MM.1S (cell line): ENCODE data around the gene GJB5.

Source experiments
- DNase-seq: peaks from one replicate; pipeline ENCODE4 v3.0.0-alpha.2; 2015
- H2AFZ ChIP-seq: fragments of 300-600 bp; sonication (generic); 2 replicates; pipeline ENCODE4 v1.6.0; 2016; ENCODE audit warnings: antibody characterized with exemption, low read length
- H3F3A ChIP-seq: fragments of 300-600 bp; sonication (generic); 2 replicates; pipeline ENCODE4 v1.6.1; 2016; ENCODE audit warnings: mild to moderate bottlenecking, antibody characterized with exemption, low read length, moderate library complexity, mixed read lengths; ENCODE audit not compliant: insufficient read depth
- H3K27ac ChIP-seq: fragments of 300-600 bp; sonication (generic); 2 replicates; pipeline ENCODE4 v1.5.1; 2016; ENCODE audit warnings: mild to moderate bottlenecking, low read length
- H3K27me3 ChIP-seq: fragments of 300-600 bp; sonication (generic); replicated peaks from 2 replicates; pipeline ENCODE4 v1.6.0; 2016; ENCODE audit warnings: low read length; ENCODE audit not compliant: insufficient read depth
- H3K36me3 ChIP-seq: fragments of 300-600 bp; sonication (generic); replicated peaks from 2 replicates; pipeline ENCODE4 v1.6.1; 2016; ENCODE audit warnings: mild to moderate bottlenecking, low read length, mixed read lengths; ENCODE audit not compliant: insufficient read depth
- H3K4me1 ChIP-seq: fragments of 300-600 bp; sonication (generic); 2 replicates; pipeline ENCODE4 v1.6.1; 2016; ENCODE audit warnings: low read length, mixed read lengths
- H3K4me2 ChIP-seq: fragments of 300-600 bp; sonication (generic); 2 replicates; pipeline ENCODE4 v1.6.0; 2016; ENCODE audit warnings: low read depth, low read length
- H3K4me3 ChIP-seq: fragments of 300-600 bp; sonication (generic); 2 replicates; pipeline ENCODE4 v1.5.1; 2016; ENCODE audit warnings: low read length, mixed read lengths
- H3K79me2 ChIP-seq: fragments of 300-600 bp; sonication (generic); 2 replicates; pipeline ENCODE4 v1.6.1; 2016; ENCODE audit warnings: mixed run types, low read length, mixed read lengths
- H3K9ac ChIP-seq: fragments of 300-600 bp; sonication (generic); 2 replicates; pipeline ENCODE4 v1.6.1; 2016; ENCODE audit warnings: low read length, mixed read lengths
- H3K9me2 ChIP-seq: fragments of 300-600 bp; sonication (generic); replicated peaks from 2 replicates; pipeline ENCODE4 v1.6.1; 2016; ENCODE audit warnings: mild to moderate bottlenecking, low read length, mixed read lengths; ENCODE audit not compliant: insufficient read depth
- H3K9me3 ChIP-seq: fragments of 300-600 bp; sonication (generic); replicated peaks from 2 replicates; pipeline ENCODE4 v1.6.1; 2016; ENCODE audit warnings: mild to moderate bottlenecking, low read length, mixed read lengths; ENCODE audit not compliant: insufficient read depth
- H4K20me1 ChIP-seq: fragments of 300-600 bp; sonication (generic); 2 replicates; pipeline ENCODE4 v1.6.1; 2016; ENCODE audit warnings: mild to moderate bottlenecking, low read length, moderate library complexity, mixed read lengths; ENCODE audit not compliant: insufficient read depth
- CTCF ChIP-seq: fragments of 300-600 bp; sonication (generic); IDR thresholded peaks from 2 replicates; pipeline ENCODE4 v1.5.1; 2016; ENCODE audit warnings: antibody characterized with exemption, low read length, mixed read lengths
- EZH2 ChIP-seq: fragments of 300-600 bp; sonication (generic); optimal IDR thresholded peaks from 2 replicates; pipeline ENCODE3; 2017; ENCODE audit warnings: low read depth, mild to moderate bottlenecking, antibody characterized with exemption, low read length, mixed read lengths
- EZH2phosphoT487 ChIP-seq: fragments of 300-600 bp; sonication (generic); IDR thresholded peaks from 2 replicates; pipeline ENCODE4 v1.6.1; 2018; ENCODE audit warnings: antibody characterized with exemption, low read length

GJB5 gene

GRCh38 chr1:34803770-34804169 lies 48.9 kb downstream of the GJB5 start:
- no peak for TF ChIP-seq EZH2
- TF ChIP-seq CTCF: no peak
- TF ChIP-seq EZH2phosphoT487: no peak
- H3K9me3 ChIP-seq: no peaks in the 10 kb centered on the region
- DNase-seq: no peak

GRCh38 chr1:34806396-34806795 lies 51.5 kb downstream of the GJB5 start:
- Histone ChIP-seq H3K9me2 (no peaks in the 10 kb centered on the region), H2AFZ (no peak overlapping the region), H4K20me1 (no peaks in the 10 kb centered on the region), H3K9me3 (no peaks in the 10 kb centered on the region), H3K27ac (no peak overlapping the region), H3K4me3 (no peak overlapping the region), H3K27me3 (peaks cover 3% of the 10 kb centered on the region; the same call in 1 of the 2 replicates), H3K4me2 (no peak overlapping the region), H3F3A (no peaks in the 10 kb centered on the region), H3K4me1 (no peaks in the 10 kb centered on the region), H3K79me2 (no peaks in the 10 kb centered on the region), H3K9ac (no peak overlapping the region), H3K36me3 (no peaks in the 10 kb centered on the region)
- TF ChIP-seq EZH2 (no peak), CTCF (no peak), EZH2phosphoT487 (no peak)
- DNase-seq: no peak

More at GRCh38 chr1:34803770-34804169, 48.9 kb downstream of the GJB5 start:
- Histone ChIP-seq H3K27me3 (peaks cover 7% of the 10 kb centered on the region; the same call in 1 of the 2 replicates), H2AFZ (no peak overlapping the region), H3K27ac (no peak overlapping the region), H4K20me1 (no peaks in the 10 kb centered on the region), H3K36me3 (no peaks in the 10 kb centered on the region), H3K9ac (no peak overlapping the region), H3K4me2 (no peak overlapping the region), H3K79me2 (no peaks in the 10 kb centered on the region), H3F3A (no peaks in the 10 kb centered on the region), H3K4me3 (no peak overlapping the region), H3K4me1 (no peaks in the 10 kb centered on the region), H3K9me2 (no peaks in the 10 kb centered on the region)
